HG03457 (cell line): ENCODE data around the gene CEP112.
"Not testable (repeated sequence)": the region's sequence is repeated elsewhere in the genome, so short reads cannot be mapped to it uniquely, and the experiment has no call there.

Experiments used
- ATAC-seq: cut with Tn5 transposase; IDR thresholded peaks from one replicate; pipeline ENCODE4 v1.9.1; 2021; ENCODE audit warnings: moderate number of reproducible peaks; ENCODE audit not compliant: unreplicated experiment

The CEP112 gene

GRCh38 chr17:65790241-65790640, 401.7 kb downstream of the CEP112 start:
- no peak for ATAC-seq

GRCh38 chr17:65787503-65787902, 404.4 kb downstream of the CEP112 start:
- ATAC-seq: no peak

GRCh38 chr17:65786479-65786878, 405.5 kb downstream of the CEP112 start:
- no peak for ATAC-seq

- no peak for ATAC-seq
Measured at GRCh38 chr17:65785109-65785508, 406.8 kb downstream of the CEP112 start.

GRCh38 chr17:65783845-65784334, 408.0 kb downstream of the CEP112 start:
- ATAC-seq: no peak

- ATAC-seq: not testable (repeated sequence)
Measured at GRCh38 chr17:65782104-65782706, 409.7 kb downstream of the CEP112 start.

- no peak for ATAC-seq
Measured at GRCh38 chr17:65780111-65780510, 411.8 kb downstream of the CEP112 start.

- no peak for ATAC-seq
Measured at GRCh38 chr17:65776890-65777289, 415.0 kb downstream of the CEP112 start.

GRCh38 chr17:65774787-65775186, 417.1 kb downstream of the CEP112 start:
- no peak for ATAC-seq

GRCh38 chr17:65772989-65773388, 418.9 kb downstream of the CEP112 start:
- ATAC-seq: no peak

- no peak for ATAC-seq
Measured at GRCh38 chr17:65771704-65772103, 420.2 kb downstream of the CEP112 start.

GRCh38 chr17:65763786-65764185, 428.1 kb downstream of the CEP112 start:
- no peak for ATAC-seq

- ATAC-seq: no peak
Measured at GRCh38 chr17:65762973-65763372, 429.0 kb downstream of the CEP112 start.

- no peak for ATAC-seq
Measured at GRCh38 chr17:65759532-65759931, 432.4 kb downstream of the CEP112 start.

GRCh38 chr17:65756760-65757159, 435.2 kb downstream of the CEP112 start:
- no peak for ATAC-seq

- no peak for ATAC-seq
Measured at GRCh38 chr17:65755799-65756198, 436.1 kb downstream of the CEP112 start.

GRCh38 chr17:65754630-65755029, 437.3 kb downstream of the CEP112 start:
- no peak for ATAC-seq

- no peak for ATAC-seq
Measured at GRCh38 chr17:65754081-65754480, 437.9 kb downstream of the CEP112 start.

GRCh38 chr17:65753348-65753747, 438.6 kb downstream of the CEP112 start:
- no peak for ATAC-seq

GRCh38 chr17:65751263-65751662, 440.7 kb downstream of the CEP112 start:
- no peak for ATAC-seq

- ATAC-seq: no peak
Measured at GRCh38 chr17:65750631-65751115, 441.3 kb downstream of the CEP112 start.

GRCh38 chr17:65750166-65750565, 441.8 kb downstream of the CEP112 start:
- no peak for ATAC-seq

GRCh38 chr17:65749479-65749878, 442.5 kb downstream of the CEP112 start:
- no peak for ATAC-seq
